ENCODE results near the gene GLDC. TPM values are rescaled to one million over a fixed set of nuclear protein-coding genes. Genes with fewer than 3 reads are reported as not detected.
"Not testable (repeated sequence)": the region's sequence is repeated elsewhere in the genome, so short reads cannot be mapped to it uniquely, and the experiment has no call there.

GLDC gene
- total RNA-seq, 1 experiment from 2014 or later, result 4.0 TPM

DNA sequence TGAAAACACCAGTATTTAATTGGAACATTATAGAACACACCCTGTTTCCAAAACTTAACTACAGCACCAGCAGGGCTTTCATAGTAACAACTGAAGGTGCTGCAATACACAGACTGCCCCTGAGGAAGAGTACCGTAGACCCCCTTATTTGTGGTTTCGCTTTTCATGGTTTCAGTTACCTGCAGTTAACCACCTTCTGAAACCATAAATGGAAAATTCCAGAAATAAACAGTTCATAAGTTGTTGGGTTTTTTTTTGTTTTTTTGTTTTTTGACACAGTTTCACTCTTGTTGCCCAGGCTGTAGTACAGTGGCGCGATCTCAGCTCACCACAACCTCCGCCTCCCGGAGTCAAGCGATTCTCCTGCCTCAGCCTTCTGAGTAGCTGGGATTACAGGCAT lies 9.5 kb upstream of the GLDC start:
- H3K4me3 ChIP-seq (ENCODE audit: low read depth in 2 of 2, low read length in 2 of 2), result no peak overlapping the region
- no peaks in the 10 kb centered on the region for H3K36me3 ChIP-seq (ENCODE audit: control insufficient read depth, insufficient read depth, low read length)
- H3K9me3 ChIP-seq (ENCODE audit: control insufficient read depth, insufficient read depth, low read depth, low read length), result no peaks in the 10 kb centered on the region
- ATAC-seq, result no peak
- no peak overlapping the region for H3K27ac ChIP-seq (ENCODE audit: low read length)
- no peak for DNase-seq (ENCODE audit: low read depth, low spot score)
- no TSS peak for BruUV-seq (replicated peaks)
- H3K4me1 ChIP-seq (ENCODE audit: control insufficient read depth, insufficient read depth, low read length), result no peaks in the 10 kb centered on the region
- intact Hi-C loops (cut with micrococcal nuclease; ENCODE audit: unreplicated experiment) (no loop called here), in situ Hi-C loops (cut with HindIII; ENCODE audit: low pct_unique_long_range_greater_than_20kb, low sequenced_read_pairs) (no loop called here)
- no peak for TF ChIP-seq SIN3A (IDR thresholded peaks at IDR 0.05; ENCODE audit: borderline replicate concordance, insufficient read depth, low read depth, low read length)
- TF ChIP-seq TCF7L2 (IDR thresholded peaks at IDR 0.05; ENCODE audit: low read depth, low read length), result no peak
- TF ChIP-seq, protein P1, sequence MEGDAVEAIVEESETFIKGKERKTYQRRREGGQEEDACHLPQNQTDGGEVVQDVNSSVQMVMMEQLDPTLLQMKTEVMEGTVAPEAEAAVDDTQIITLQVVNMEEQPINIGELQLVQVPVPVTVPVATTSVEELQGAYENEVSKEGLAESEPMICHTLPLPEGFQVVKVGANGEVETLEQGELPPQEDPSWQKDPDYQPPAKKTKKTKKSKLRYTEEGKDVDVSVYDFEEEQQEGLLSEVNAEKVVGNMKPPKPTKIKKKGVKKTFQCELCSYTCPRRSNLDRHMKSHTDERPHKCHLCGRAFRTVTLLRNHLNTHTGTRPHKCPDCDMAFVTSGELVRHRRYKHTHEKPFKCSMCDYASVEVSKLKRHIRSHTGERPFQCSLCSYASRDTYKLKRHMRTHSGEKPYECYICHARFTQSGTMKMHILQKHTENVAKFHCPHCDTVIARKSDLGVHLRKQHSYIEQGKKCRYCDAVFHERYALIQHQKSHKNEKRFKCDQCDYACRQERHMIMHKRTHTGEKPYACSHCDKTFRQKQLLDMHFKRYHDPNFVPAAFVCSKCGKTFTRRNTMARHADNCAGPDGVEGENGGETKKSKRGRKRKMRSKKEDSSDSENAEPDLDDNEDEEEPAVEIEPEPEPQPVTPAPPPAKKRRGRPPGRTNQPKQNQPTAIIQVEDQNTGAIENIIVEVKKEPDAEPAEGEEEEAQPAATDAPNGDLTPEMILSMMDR (IDR thresholded peaks at IDR 0.05), result no peak
- ChIA-PET CTCF (no interaction called here), POLR2A (no interaction called here)
- no peaks in the 10 kb centered on the region for H3K27me3 ChIP-seq (ENCODE audit: control insufficient read depth, insufficient read depth, low read length)

DNA sequence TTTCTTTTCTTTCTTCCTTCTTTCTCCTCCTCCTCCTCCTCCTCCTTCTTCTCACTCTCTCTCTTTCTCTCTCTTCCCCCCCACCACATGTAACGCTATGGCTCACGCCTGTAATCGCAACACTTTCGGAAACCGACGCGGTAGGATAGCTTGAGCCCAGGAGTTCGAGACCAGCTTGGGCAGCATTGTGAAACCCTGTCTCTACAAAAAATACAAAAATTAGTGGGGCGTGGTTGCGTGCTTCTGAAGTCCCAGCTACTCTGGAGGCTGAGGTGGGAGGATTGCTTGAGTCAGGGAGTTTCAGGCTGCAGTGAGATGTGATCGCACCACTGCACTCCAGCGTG lies 736 bp upstream of the GLDC start:
- Histone ChIP-seq H3K36me3 (ENCODE audit: control insufficient read depth, insufficient read depth, low read length) (no peaks in the 10 kb centered on the region; the same call in 1 of the 2 replicates), H3K4me1 (ENCODE audit: control insufficient read depth, insufficient read depth, low read length) (no peaks in the 10 kb centered on the region), H3K27me3 (ENCODE audit: control insufficient read depth, insufficient read depth, low read length) (no peaks in the 10 kb centered on the region), H3K27ac (ENCODE audit: low read length) (peak overlapping the region; percentile 42), H3K4me3 (ENCODE audit: low read depth in 2 of 2, low read length in 2 of 2) (peak overlapping the region; percentile 54 to 56), H3K9me3 (ENCODE audit: control insufficient read depth, insufficient read depth, low read depth, low read length) (no peaks in the 10 kb centered on the region)
- TF ChIP-seq, protein P2, sequence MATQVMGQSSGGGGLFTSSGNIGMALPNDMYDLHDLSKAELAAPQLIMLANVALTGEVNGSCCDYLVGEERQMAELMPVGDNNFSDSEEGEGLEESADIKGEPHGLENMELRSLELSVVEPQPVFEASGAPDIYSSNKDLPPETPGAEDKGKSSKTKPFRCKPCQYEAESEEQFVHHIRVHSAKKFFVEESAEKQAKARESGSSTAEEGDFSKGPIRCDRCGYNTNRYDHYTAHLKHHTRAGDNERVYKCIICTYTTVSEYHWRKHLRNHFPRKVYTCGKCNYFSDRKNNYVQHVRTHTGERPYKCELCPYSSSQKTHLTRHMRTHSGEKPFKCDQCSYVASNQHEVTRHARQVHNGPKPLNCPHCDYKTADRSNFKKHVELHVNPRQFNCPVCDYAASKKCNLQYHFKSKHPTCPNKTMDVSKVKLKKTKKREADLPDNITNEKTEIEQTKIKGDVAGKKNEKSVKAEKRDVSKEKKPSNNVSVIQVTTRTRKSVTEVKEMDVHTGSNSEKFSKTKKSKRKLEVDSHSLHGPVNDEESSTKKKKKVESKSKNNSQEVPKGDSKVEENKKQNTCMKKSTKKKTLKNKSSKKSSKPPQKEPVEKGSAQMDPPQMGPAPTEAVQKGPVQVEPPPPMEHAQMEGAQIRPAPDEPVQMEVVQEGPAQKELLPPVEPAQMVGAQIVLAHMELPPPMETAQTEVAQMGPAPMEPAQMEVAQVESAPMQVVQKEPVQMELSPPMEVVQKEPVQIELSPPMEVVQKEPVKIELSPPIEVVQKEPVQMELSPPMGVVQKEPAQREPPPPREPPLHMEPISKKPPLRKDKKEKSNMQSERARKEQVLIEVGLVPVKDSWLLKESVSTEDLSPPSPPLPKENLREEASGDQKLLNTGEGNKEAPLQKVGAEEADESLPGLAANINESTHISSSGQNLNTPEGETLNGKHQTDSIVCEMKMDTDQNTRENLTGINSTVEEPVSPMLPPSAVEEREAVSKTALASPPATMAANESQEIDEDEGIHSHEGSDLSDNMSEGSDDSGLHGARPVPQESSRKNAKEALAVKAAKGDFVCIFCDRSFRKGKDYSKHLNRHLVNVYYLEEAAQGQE (IDR thresholded peaks at IDR 0.05; ENCODE audit: insufficient read depth in 1 of 2, low read depth in 2 of 2, low read length in 1 of 2), result no peak
- TF ChIP-seq POLR2AphosphoS5 (IDR thresholded peaks at IDR 0.05; ENCODE audit: low read depth, low read length) (no peak), SIN3A (IDR thresholded peaks at IDR 0.05; ENCODE audit: borderline replicate concordance, insufficient read depth, low read depth, low read length) (no peak), TCF7L2 (IDR thresholded peaks at IDR 0.05; ENCODE audit: low read depth, low read length) (no peak)
- TF ChIP-seq, protein P1 (IDR thresholded peaks at IDR 0.05), result no peak
- POLR2A ChIA-PET, result no interaction called here
- no TSS peak for BruUV-seq (replicated peaks)
- DNase-seq (ENCODE audit: low read depth, low spot score), result no peak
- CTCF ChIA-PET, result no interaction called here
- in situ Hi-C loops (cut with HindIII; ENCODE audit: low pct_unique_long_range_greater_than_20kb, low sequenced_read_pairs), result no loop called here
- intact Hi-C loops (cut with micrococcal nuclease; ENCODE audit: unreplicated experiment), result no loop called here
- ATAC-seq, result 0 out of 2 replicates have a peak, but pooled peaks have one; percentile 23

DNA sequence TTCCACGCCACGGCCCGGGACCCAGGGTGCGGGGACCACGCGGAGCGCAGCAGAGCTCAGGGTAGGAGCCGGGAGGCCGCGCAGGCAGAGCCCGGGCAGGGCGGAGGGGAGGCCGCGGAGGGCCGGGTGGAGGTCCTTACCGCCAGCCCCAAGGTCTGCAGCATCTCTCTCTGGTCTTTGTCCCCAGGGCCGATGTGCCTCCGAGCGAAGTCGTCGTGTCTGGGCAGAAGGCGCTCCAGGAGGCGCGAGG lies 499 bp downstream of the GLDC start:
- H3K27ac ChIP-seq (ENCODE audit: low read length); H3K27me3 ChIP-seq (ENCODE audit: control insufficient read depth, insufficient read depth, low read length); DNase-seq (ENCODE audit: low read depth, low spot score); H3K36me3 ChIP-seq (ENCODE audit: control insufficient read depth, insufficient read depth, low read length); H3K9me3 ChIP-seq (ENCODE audit: control insufficient read depth, insufficient read depth, low read depth, low read length); intact Hi-C loops (cut with micrococcal nuclease; ENCODE audit: unreplicated experiment); POLR2A ChIA-PET; in situ Hi-C loops (cut with HindIII; ENCODE audit: low pct_unique_long_range_greater_than_20kb, low sequenced_read_pairs); H3K4me1 ChIP-seq (ENCODE audit: control insufficient read depth, insufficient read depth, low read length); CTCF ChIA-PET; BruUV-seq (replicated peaks): not testable (repeated sequence)
- H3K4me3 ChIP-seq (ENCODE audit: low read depth in 2 of 2, low read length in 2 of 2), result peak overlapping the region; percentile 48 to 54
- peak; percentile 71 for ATAC-seq

All from Panc1 (cell line).